GM23248 (cell line): ENCODE data around the gene ERGIC2. TPM values are rescaled to one million over a fixed set of nuclear protein-coding genes. Genes with fewer than 3 reads are reported as not detected.
A peak's percentile ranks its signal among the peaks of the same experiment; 100 is the strongest.

Experiments
- DNase-seq: peaks from one replicate; pipeline ENCODE4 v3.0.0-alpha.2; 2015
- H2AFZ ChIP-seq: fragments of 200-600 bp; sonication (generic); 2 replicates; pipeline ENCODE4 v1.6.1; 2016; ENCODE audit warnings: antibody characterized with exemption
- H3F3A ChIP-seq: fragments of 200-600 bp; sonication (generic); 2 replicates; pipeline ENCODE4 v1.6.1; 2016; ENCODE audit warnings: mild to moderate bottlenecking, antibody characterized with exemption, mixed run types; ENCODE audit not compliant: insufficient read depth
- H3K27ac ChIP-seq: fragments of 200-600 bp; sonication (generic); 2 replicates; pipeline ENCODE4 v1.5.1; 2016; ENCODE audit warnings: mild to moderate bottlenecking
- H3K27me3 ChIP-seq: fragments of 200-600 bp; sonication (generic); replicated peaks from 2 replicates; pipeline ENCODE4 v1.6.1; 2016; ENCODE audit warnings: mild to moderate bottlenecking; ENCODE audit not compliant: insufficient read depth
- H3K36me3 ChIP-seq: fragments of 200-600 bp; sonication (generic); 2 replicates; pipeline ENCODE4 v1.6.1; 2016; ENCODE audit warnings: low read depth, mild to moderate bottlenecking
- H3K4me1 ChIP-seq: fragments of 200-600 bp; sonication (generic); 2 replicates; pipeline ENCODE4 v1.6.1; 2016; ENCODE audit warnings: mild to moderate bottlenecking; ENCODE audit not compliant: insufficient read depth
- H3K4me2 ChIP-seq: fragments of 200-600 bp; sonication (generic); one replicate; pipeline ENCODE4 v1.6.1; 2016; ENCODE audit warnings: mild to moderate bottlenecking; ENCODE audit not compliant: unreplicated experiment
- H3K4me3 ChIP-seq: fragments of 200-600 bp; sonication (generic); 2 replicates; pipeline ENCODE4 v1.5.1; 2016; ENCODE audit warnings: mild to moderate bottlenecking
- H3K79me2 ChIP-seq: fragments of 200-600 bp; sonication (generic); 2 replicates; pipeline ENCODE4 v1.6.1; 2016; ENCODE audit warnings: mild to moderate bottlenecking; ENCODE audit not compliant: insufficient read depth
- H3K9ac ChIP-seq: fragments of 200-600 bp; sonication (generic); 2 replicates; pipeline ENCODE4 v1.6.1; 2016; ENCODE audit warnings: mild to moderate bottlenecking
- H3K9me2 ChIP-seq: fragments of 200-600 bp; sonication (generic); 2 replicates; pipeline ENCODE4 v1.6.1; 2016; ENCODE audit warnings: mixed run types, mild to moderate bottlenecking, moderate library complexity; ENCODE audit not compliant: insufficient read depth
- H3K9me3 ChIP-seq: fragments of 200-600 bp; sonication (generic); one replicate; pipeline ENCODE4 v1.6.1; 2017; ENCODE audit warnings: low read depth
- H4K20me1 ChIP-seq: fragments of 200-600 bp; sonication (generic); 2 replicates; pipeline ENCODE4 v1.6.0; 2016; ENCODE audit not compliant: insufficient read depth
- EZH2 ChIP-seq: fragments of 200-600 bp; sonication (generic); IDR thresholded peaks from 2 replicates; pipeline ENCODE4 v1.6.1; 2018; ENCODE audit warnings: antibody characterized with exemption, mild to moderate bottlenecking; ENCODE audit not compliant: insufficient read depth, poor library complexity, severe bottlenecking
- EZH2phosphoT487 ChIP-seq: fragments of 200-600 bp; sonication (generic); IDR thresholded peaks from 2 replicates; pipeline ENCODE4 v1.6.1; 2018; ENCODE audit warnings: antibody characterized with exemption, moderate library complexity, mild to moderate bottlenecking, low read depth; ENCODE audit not compliant: insufficient read depth
- WGBS, 2 experiments: methylation state at CpG; one replicate each; pipeline ENCODE4 v1.1.6; 2015 to 2017; ENCODE audit warnings: low lambda C conversion rate in 2 of 2, low coverage in 1 of 2; ENCODE audit errors: missing lambda C conversion rate in 2 of 2; 5-methylcytosine and 5-hydroxymethylcytosine counted together
- in situ Hi-C: fragments of 300-500 bp; cut with MboI; formaldehyde crosslinking; loops from 2 replicates; pipeline ENCODE4 v1.15.0; 2020
- polyA plus RNA-seq: library from polyadenylated mRNA; unstranded; fragments of >200 nt; fragmentation: Nextera tagmentation; extraction: Ambion mirVana; gene quantifications from 2 replicates; pipeline ENCODE4 v1.2.1, GENCODE V29; 2016
- total RNA-seq: library from RNA; depleted of rRNA; stranded (reverse); fragments of >200 nt; shearing (Covaris generic); gene quantifications from 2 replicates; pipeline ENCODE4 v1.2.3, GENCODE V29; 2014

The ERGIC2 gene
- total and polyA plus RNA-seq, 2 experiments from 2014 or later = 171 to 179 TPM

DNA sequence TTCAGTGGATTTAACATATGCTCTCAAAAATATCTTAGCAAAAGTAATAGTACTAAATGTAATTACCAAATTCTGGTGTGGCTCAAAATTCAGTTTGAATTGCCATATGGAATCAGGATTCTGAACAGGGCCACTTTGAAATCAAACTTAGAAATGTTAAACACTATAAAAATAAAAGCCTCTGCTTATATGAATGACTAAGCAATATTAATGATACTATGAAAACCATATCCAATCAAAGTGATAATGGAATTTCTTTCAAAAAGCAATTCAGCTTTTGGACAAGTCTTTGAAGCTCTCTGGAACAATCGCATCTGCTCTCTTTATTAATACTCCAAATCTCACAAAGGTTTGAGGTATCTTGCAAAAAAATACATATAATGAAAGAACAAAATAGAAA is 51.6 kb downstream of the ERGIC2 start:
- H3K4me3 ChIP-seq = no peak overlapping the region
- H3K27ac ChIP-seq = no peak overlapping the region
- no peak overlapping the region for H2AFZ ChIP-seq
- H3F3A ChIP-seq = no peaks in the 10 kb centered on the region
- no peaks in the 10 kb centered on the region for H3K79me2 ChIP-seq
- no peaks in the 10 kb centered on the region for H3K4me1 ChIP-seq
- no peaks in the 10 kb centered on the region for H4K20me1 ChIP-seq
- in situ Hi-C loops = no loop called here
- no peak overlapping the region for H3K9ac ChIP-seq
- no peaks in the 10 kb centered on the region for H3K9me3 ChIP-seq
- TF ChIP-seq EZH2phosphoT487 (no peak), EZH2 (no peak)
- no peaks in the 10 kb centered on the region for H3K36me3 ChIP-seq
- no peak for DNase-seq
- WGBS, 2 experiments = 96 to 100% methylated on average over 1 of the region's 1 CpG
- H3K27me3 ChIP-seq = no peaks in the 10 kb centered on the region
- no peaks in the 10 kb centered on the region for H3K9me2 ChIP-seq
- no peak overlapping the region for H3K4me2 ChIP-seq

DNA sequence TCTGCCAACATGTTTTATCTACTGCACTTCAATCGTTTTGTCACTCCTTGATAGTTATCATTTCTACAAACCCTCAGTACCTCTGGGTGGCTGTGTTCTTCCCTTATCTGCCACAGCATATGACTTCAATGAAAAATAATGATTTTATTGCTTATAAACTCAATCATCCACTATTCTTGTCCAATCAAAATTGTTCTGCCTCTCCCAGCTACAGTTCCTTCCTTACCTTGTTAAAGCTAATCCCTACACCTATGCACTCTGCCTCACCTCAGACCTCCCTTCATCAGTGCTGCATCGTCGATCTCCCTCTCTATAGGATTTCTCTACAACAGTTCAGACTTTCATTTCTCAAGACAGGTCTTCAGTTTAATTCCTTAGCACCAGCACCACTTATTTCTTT is 58.8 kb downstream of the ERGIC2 start:
- TF ChIP-seq EZH2 (no peak), EZH2phosphoT487 (no peak)
- Histone ChIP-seq H2AFZ (no peak overlapping the region), H4K20me1 (no peaks in the 10 kb centered on the region), H3K27ac (no peak overlapping the region), H3K36me3 (no peaks in the 10 kb centered on the region), H3K27me3 (no peaks in the 10 kb centered on the region), H3K4me3 (no peak overlapping the region), H3K4me2 (no peak overlapping the region), H3K9me3 (no peaks in the 10 kb centered on the region), H3F3A (peaks cover 41% of the 10 kb centered on the region), H3K9ac (no peak overlapping the region), H3K4me1 (peaks cover 29% of the 10 kb centered on the region), H3K79me2 (no peaks in the 10 kb centered on the region), H3K9me2 (no peaks in the 10 kb centered on the region)
- in situ Hi-C loops = no loop called here
- WGBS, 2 experiments = 96 to 99% methylated on average over 3 of the region's 3 CpGs
- DNase-seq = no peak

DNA sequence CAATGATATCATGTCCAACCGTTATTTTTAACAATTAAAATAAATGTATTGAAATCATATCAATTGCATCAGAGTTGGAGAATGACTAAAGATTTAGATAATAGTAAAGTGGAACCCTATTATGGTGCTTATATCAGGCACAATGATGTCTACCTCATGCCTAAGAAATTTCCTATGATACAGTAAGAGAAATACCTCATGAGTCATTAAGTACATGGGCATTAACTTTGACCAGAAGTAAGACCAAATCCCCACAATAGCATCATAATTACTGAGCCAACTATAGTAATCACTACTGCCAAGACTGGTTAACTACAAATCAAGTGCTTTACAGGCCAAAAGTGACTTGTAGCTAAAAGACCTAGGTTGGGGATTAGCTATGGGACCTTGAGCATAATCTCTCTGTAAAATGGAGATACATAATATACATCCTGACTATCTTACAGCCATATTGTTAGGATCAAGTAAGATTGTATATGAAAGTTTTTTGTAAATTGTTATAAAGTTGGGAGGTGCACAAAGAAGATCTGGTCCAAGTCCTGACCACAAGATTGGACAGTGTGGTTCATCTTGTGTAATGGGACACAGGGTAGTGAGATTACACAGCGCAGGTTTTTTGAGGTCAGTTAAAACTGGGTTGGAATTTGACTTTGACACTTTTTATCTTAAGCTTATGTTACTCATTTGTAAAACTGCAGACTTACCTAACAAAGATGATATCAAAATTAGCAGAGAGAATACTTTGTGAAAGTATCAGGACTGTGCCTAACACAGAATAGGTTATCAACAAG is 60.5 kb downstream of the ERGIC2 start:
- no peaks in the 10 kb centered on the region for H4K20me1 ChIP-seq
- H3K4me2 ChIP-seq = peak overlapping the region; percentile 19
- no peaks in the 10 kb centered on the region for H3K9me3 ChIP-seq
- no peaks in the 10 kb centered on the region for H3K79me2 ChIP-seq
- H3K27ac ChIP-seq = peak overlapping the region; percentile 51
- H2AFZ ChIP-seq = no peak overlapping the region
- peaks cover 50% of the 10 kb centered on the region for H3F3A ChIP-seq
- H3K9ac ChIP-seq = no peak overlapping the region
- no peak for TF ChIP-seq EZH2
- TF ChIP-seq EZH2phosphoT487 = no peak
- H3K27me3 ChIP-seq = no peaks in the 10 kb centered on the region
- no peak overlapping the region for H3K4me3 ChIP-seq
- DNase-seq = peak; percentile 89
- WGBS, 2 experiments = 40 to 42% methylated on average over 2 of the region's 2 CpGs
- no peaks in the 10 kb centered on the region for H3K9me2 ChIP-seq
- H3K36me3 ChIP-seq = no peaks in the 10 kb centered on the region
- in situ Hi-C loops = no loop called here
- H3K4me1 ChIP-seq = peaks cover 37% of the 10 kb centered on the region

DNA sequence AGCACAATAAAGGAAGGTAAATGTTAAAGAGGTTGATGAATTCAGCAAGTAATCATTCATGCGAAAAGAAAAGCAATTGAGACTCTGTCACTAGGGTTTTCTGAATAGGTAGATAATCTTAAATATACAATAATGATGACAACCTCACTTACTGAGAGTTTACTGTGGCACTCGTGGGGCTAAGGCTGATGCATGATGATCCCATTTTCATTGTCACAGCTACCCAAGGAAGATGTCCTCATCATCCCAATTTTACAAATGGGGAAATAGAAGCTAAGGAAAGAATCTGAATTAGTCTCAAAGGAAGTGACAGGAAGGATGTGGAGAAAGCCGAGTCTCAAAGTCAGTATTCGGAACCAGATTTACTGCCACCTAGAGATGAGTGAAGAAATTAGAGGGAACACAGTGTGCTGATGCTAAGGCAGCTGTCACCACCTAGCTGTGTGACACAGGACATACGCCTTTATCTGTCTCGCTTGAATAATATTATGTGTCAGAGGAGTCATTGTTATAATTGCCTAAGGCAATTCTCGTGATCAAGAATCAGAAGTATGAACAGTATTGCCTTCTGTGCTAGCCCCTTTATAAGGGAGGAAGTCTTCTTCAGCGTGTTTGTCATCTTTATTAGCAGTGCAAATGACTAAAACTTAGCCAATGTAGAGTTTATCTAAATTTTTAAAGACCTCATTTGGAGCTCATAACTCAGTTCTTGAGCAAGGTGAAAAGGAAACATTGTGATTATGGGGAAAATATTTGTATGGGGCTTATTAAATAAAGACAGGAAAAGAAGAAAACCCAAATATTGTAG is 63.2 kb downstream of the ERGIC2 start:
- WGBS, 2 experiments = 19 to 22% methylated on average over 8 of the region's 8 CpGs
- H3K9me2 ChIP-seq = no peaks in the 10 kb centered on the region
- H3K79me2 ChIP-seq = no peaks in the 10 kb centered on the region
- H2AFZ ChIP-seq = 0 out of 2 replicates have a peak overlapping the region, but pooled peaks have one; percentile 0
- H4K20me1 ChIP-seq = no peaks in the 10 kb centered on the region
- peaks cover 50% of the 10 kb centered on the region for H3F3A ChIP-seq
- no peaks in the 10 kb centered on the region for H3K27me3 ChIP-seq
- H3K27ac ChIP-seq = 0 out of 2 replicates have a peak overlapping the region, but pooled peaks have one; percentile 13
- H3K36me3 ChIP-seq = no peaks in the 10 kb centered on the region
- peak overlapping the region; percentile 10 for H3K4me2 ChIP-seq
- TF ChIP-seq EZH2phosphoT487 (no peak), EZH2 (no peak)
- H3K9me3 ChIP-seq = no peaks in the 10 kb centered on the region
- H3K9ac ChIP-seq = no peak overlapping the region
- H3K4me3 ChIP-seq = no peak overlapping the region
- H3K4me1 ChIP-seq = peaks cover 37% of the 10 kb centered on the region
- peak; percentile 57 for DNase-seq
- in situ Hi-C loops = no loop called here
